GM18498 (cell line): ENCODE measurements around the gene TNRC18.
"Not testable (repeated sequence)": the region's sequence is repeated elsewhere in the genome, so short reads cannot be mapped to it uniquely, and the experiment has no call there.

Source experiments
- ATAC-seq: cut with Tn5 transposase; IDR thresholded peaks from one replicate; pipeline ENCODE4 v1.9.1; 2021; ENCODE audit warnings: mild to moderate bottlenecking, moderate library complexity; ENCODE audit not compliant: unreplicated experiment

The TNRC18 gene

DNA sequence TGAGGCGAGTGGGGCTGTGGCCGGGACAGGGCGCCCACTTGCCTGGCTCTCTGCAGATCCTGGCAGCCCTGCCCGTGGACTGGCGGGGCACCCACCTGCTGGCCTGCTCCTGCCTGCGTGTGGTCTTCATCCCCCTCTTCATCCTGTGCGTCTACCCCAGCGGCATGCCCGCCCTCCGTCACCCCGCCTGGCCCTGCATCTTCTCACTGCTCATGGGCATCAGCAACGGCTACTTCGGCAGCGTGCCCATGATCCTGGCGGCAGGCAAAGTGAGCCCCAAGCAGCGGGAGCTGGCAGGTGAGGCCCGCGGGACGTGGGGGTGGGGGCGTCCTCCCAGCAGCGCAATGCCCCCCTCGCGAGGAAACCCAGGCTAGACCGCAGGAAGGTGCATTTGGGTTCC, 123.3 kb downstream of the TNRC18 start:
- no peak for ATAC-seq

DNA sequence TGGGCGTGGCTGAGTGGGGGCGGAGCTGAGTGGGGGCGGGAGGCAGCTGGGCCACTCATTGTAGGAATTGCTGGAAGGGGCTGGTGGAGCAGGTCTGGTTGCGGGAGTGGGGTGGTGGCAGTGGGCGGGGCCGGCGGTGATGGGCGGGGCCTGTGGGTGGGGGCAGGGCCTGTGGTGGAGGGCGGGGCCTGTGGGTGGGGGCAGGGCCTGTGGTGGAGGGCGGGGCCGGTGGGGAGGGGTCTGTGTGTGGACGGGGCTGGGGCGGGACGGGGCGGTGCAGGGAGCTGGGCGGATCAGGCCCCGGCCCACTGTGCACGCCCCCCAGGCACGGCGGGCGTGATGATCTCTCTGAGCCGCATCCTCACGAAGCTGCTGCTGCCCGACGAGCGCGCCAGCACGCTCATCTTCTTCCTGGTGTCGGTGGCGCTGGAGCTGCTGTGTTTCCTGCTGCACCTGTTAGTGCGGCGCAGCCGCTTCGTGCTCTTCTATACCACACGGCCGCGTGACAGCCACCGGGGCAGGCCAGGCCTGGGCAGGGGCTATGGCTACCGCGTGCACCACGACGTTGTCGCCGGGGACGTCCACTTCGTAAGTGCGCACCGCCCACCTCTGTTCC, 126.9 kb downstream of the TNRC18 start:
- no peak for ATAC-seq

DNA sequence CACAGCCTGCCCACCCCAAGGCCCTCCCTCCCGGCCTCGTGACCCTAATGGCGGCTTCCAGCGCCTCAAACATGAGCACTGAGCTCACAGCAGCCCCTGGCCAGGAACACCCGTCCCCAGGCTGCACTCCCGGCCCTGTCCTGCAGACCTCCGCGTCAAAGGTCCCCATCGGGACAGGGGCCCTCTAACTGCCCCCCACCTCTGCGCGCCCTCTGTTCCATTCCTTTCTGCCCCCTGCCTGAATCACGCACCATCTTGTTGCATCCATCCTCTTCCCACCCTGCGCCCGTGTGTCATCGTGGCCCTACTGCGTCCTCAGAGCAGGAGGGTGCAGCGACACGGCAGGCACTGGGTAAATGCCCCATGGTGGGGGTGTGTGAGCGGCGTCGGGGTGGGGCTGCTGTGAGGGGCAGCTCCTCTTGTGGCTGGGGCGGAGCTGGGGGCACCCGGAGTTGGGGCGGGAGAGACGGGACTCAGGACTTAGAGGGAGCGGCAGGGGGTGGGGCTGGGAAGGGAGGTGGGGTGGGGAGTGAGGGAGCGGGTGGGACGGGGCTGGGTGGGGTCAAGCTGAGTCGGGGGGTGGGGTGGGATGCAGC, 127.5 kb downstream of the TNRC18 start:
- no peak for ATAC-seq

DNA sequence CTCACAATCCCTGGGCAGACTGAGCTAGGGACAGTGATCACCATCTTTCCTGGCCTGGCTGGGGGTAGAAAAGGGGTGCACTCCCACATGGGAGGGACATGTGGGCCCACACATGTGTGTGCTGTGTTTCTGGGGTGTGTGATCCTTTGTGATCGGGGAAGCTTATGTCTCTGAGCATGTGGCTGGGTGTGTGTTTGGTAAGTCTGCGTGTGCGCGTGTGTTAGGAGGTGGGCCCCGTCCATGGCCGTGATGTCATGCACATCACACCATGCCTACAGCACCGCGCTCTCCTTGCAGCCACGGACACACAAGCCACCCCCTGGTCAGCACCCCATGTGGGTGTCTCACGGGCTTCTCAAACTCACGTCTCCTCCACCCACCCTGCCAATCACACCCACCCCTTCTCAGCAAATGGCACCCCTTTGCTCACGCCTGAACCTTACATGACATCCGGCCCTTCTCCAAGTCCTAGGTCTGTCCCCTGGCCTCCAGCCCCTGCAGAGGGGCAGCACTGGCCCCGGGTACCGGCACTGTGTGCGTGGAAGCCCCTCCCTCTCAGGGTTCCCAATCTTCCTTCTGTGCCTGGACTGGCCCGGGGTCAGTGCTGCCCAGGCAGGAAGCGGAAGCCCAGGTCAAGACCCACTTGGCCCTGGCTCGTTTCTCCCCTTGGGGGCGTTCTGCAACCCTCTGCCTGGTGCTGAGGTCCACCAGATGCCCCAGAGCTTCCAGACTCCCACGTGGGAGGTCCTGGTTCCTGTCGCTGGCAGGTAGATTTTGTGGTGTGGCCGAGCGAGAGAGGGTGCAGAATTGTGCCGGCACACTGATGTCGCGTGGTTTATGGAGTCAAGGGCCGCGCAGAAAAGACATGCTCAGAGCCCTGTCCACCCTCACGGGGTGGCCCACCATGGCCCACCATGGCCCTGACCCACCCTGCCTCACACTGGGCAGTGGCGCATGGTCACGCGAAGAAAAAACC, 128.3 kb downstream of the TNRC18 start:
- no peak for ATAC-seq

DNA sequence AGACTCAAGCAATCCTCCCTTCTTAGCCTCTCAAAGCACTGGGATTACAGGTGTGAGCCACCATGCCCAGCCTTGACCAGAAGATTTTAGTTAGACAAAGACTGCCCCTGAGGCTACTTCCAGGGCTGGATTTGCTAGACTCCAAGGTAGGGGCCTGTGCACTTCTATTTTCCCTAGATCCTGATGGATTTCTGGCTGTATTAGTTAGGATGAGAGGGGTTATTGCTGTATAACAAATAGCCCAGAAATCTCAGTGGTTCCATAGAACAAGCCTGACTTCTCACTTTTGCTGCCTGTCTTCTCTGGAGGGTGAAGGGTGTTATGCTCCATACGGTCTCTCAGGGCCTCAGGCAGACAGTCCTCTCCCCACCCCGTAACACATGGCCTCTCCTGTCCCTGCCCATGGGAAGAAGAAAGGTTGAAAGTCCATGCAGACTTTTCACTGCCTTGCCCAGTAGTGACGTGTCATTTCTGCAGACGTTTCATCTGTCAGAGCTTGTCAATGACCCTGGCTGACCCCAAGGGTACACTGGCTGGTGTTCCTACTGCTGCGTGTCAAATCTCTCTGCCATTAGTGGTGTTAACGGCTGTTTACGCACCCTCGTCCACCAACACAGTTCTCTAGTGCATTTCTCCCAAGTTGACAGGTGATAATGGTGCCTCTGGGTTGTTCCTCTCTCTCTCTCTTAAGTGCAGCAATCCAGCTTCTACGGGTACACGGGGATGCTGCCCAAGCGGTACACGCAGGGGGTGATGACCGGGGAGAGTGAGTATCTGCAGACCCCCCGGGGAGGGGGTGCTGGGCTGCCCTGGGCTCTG, 129.3 kb downstream of the TNRC18 start:
- ATAC-seq = no peak

DNA sequence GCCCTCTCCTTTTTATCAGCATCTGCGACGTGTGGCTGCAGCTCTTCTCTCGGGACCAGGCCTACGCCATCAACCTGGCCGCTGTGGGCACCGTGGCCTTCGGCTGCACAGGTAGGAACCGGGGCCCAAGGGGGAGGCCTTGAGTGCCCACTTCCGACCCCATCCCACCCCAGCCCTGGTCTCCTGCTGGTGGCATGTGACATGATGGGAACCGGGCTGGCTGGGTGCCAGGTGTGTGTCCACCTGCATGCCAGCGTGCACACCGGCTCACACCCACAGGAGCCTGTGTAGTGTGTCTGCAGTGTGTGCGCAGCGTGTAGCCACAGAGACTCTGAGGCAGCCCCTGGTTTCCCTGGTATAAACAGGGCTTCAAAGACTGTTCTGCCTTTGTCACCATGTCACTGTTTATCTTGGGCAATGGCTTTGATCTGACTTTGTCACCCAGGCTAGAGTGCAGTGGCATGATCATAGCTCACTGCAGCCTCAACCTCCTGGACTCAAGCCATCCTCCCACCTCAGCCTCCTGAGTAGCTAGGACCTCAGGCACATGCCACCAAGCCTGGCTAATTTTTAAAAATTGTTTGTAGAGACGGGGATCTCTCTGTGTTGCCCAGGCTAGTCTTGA, 131.8 kb downstream of the TNRC18 start:
- not testable (repeated sequence) for ATAC-seq

DNA sequence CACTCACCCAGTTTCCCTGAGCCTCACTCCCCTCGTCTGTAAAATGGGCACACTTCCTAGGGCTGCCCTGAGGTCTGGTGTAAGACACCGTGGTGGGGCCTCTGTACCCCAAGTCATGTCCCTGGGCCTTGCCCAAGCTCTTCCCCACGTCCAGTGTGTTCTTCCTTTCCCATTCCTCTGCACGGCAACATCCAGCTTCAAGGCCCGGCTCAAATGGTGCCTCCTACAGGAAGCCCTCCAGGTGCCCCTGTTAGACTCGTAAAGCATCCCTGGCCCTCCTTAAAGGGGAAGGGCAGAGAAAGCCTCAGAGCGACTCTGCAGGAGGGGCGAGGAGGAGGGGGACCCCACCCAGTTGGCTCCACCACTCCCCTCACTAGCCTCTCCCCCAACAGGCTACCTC, 132.3 kb downstream of the TNRC18 start:
- no peak for ATAC-seq

DNA sequence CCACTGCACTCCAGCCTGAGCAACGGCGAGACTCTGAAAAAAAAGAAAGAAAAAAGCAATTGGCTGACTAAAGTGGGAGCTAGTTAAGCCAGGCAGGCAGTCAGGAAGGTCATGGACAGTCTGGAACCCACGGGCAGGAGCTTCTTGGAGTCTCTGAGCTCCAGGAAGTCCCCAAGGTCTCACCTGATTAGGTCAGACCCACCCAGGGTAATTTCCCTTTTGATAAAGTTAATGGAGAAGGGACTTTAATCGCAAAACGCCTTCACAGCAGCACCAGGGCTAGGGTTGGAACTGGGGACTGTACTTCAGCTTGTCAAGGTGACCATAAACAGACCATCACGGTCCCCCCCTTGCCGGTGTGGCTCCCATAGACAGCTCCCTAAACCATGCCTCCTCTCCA, 134.3 kb downstream of the TNRC18 start:
- ATAC-seq = no peak

DNA sequence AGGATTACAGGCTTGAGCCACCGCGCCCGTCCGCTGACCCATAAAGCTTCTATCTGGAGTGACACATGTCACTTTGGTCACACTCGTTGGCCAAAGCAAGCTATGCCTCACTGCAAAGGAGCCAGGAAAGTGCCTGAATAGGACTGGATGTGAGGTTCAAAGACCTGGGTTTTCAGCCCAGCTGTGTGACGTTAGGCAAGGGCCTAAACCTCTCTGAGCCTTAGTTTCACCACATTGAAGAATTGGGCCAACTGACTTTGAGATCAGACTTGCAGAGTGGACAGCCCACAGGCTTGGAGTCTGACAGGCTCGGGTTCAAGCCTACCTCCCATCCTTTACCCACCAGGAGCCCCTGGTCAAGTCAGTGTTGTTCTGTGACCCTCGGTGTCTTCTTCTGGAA, 135.1 kb downstream of the TNRC18 start:
- ATAC-seq = not testable (repeated sequence)

DNA sequence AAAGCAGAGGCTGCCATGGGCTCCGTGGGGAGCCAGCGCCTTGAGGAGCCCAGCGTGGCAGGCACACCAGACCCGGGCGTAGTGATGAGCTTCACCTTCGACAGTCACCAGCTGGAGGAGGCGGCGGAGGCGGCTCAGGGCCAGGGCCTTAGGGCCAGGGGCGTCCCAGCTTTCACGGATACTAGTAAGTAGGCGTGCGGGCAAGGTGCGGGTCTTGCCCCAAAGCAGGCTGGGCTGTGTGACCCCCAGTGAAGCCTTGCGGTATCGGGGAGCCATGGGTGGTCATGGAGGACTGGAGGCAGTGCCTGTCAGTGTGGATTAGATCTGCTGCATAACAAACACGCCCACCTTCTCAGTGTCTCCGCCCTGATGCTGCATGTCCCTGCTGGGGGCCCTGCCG, 135.8 kb downstream of the TNRC18 start:
- no peak for ATAC-seq

DNA sequence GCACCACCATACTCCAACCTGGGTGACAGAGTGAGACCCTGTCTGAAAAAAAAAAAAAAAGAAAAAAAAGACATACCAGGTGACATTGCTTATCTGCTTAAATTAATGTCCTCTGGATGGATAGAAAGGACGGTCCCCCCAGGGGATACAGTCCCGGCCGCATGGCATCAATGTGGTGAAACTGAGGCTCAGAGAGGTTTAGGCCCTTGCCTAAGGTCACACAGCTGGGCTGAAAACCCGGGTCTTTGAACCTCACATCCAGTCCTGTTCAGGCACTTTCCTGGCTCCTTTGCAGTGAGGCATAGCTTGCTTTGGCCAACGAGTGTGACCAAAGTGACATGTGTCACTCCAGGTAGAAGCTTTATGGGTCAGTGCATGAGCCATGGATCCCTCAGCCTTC, 136.3 kb downstream of the TNRC18 start:
- not testable (repeated sequence) for ATAC-seq

DNA sequence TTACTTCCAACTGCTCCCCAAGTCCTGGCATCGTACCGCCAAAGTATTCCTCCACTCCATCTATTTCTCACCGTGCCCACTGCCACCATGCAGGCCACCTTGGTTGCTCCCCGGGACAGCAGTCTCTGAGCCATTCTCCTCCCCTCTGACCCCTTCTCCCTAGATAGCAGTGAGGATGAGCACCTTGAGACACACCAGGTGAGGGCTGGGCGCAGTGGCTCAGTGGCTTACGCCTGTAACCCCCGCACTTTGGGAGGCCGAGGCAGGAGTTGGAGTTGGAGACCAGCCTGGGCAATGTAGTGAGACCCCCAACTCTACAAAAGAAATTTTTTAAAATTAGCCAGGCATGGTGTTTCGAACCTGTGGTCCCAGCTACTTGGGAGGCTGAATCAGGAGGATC, 136.7 kb downstream of the TNRC18 start:
- ATAC-seq = no peak

DNA sequence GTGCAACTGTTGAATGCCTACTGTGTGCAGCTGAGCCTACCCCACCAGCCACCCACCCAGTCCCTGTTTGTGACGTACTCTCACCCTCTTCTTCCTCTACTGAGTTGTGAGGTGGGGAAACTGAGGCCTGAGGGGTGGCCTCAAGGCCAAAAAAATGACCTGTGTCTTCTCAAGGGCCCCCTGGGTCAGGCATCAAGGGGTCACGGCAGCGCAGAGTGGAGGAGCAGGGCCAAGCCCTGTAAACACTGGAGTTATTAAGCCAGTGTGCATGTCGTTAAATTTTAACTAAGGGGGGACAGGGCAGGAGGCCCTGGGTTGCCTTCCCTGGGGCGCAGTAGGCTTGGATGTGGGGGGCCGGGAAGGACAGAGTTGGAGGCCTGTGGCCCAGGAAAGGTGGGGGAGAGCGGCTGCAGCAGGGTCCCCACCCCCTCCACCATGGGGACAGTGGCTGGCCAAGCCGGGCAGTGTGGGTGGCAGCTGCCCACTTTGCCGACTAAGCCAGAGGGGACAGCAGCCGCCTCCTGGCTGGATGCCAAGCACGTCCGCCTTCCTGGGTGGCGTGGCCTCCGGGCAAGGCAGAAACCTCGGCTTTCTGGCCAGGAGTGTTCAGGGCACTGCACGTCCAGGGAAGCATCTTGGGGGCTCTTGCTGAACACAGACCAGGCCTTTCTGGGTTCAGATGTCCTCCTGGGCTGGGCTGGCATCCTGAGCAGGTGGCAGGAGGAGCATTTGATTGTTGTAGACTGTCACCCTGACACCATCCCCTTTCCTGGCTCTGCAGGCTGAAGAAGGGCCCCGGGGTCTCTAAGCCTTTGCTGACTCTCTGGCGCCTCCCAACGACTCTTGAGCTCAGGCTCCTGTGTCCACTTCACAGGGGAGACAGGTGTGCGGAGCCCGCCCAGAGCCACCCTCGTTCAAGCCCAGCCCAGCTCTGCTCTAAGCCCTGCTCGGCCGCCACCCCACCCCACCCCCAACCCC, 139.0 kb downstream of the TNRC18 start:
- no peak for ATAC-seq

DNA sequence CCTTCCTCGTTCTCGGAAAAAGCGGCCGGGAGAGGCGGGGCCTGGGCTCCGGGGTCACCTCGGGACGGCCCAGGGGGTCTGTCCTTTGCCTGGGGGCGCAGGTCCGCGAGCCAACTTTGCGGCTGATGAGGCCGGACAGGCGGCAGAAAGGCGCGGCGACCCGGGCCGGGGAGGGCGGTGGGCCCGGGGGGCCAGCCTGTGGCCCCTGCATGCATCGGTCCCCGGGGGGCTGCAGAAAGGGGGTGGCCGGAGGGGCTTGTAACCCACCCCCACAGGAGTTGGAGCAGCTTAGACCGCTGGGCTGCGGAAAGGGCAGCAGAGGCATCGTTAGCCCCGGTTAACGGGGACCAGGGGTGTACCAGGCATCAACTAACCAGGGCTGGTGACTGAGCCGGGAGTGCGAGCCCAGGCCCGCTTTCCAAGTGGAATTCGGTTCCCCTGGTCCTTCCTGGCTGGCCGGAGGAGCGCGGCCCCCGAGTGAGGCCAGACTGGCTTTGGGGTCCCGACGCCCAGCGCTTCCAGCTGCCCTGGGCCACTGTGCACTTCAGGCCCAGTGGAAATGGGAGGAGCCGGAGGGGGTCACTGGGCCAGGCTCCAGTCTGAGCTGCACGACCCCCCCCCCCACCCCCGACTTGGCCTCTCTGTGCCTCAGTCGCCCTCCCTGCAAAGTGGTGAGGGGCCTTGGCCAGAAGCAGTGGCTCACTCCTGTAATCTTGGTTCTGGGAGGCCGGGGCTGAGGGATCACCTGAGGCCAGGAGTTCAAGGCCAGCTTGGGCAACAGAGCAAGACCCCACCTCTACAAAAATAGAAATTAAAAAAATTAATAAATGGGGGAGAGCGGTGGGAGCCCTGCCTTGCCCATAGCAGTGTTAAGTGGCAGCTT, 140.0 kb downstream of the TNRC18 start:
- ATAC-seq = no peak

DNA sequence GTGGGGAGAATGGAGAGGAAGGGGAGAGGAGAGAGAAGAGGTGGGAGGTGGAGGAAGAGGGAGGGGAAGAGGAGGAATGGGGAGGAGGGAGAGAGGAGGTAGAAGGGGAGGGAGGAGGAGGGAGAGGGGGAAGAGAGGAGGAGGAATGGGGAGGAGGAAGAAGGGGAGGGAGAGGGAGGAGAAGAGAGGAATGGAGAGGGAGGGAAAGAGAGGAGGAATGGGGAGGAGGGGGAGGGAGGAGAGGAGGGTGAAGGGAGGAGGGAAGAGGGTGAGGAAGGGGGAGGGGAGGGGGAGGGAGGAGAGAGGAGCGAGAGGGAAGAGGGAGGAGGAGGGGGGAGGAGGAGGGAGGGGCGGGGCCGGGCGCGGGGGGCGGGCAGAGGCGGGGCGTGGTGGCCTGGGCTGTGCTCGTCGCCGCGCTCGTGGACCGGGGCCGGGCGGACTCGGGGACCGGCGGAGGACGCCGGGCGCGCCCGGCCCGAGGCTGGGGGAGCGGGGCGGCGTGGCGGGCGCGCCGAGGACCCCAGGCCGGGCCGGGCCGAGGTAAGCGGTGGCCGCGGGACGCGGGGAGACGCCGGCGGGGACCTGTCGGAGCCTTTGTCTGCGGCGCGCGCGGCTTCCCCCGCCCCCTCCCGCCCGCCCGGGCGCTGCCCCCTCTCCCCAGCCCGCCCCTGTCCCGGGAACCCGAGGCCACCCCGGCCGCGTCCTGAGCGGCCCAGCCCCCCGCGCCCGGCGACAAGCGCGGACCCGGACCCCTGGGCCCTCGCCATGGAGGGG, 140.9 kb downstream of the TNRC18 start, which contains the start of gene SLC29A4:
SLC29A4 (plus strand) TSS at position 401 of the 774 bp plus-strand sequence. CDS start 4,874 bp downstream, outside the sequence.
- ATAC-seq = no peak

DNA sequence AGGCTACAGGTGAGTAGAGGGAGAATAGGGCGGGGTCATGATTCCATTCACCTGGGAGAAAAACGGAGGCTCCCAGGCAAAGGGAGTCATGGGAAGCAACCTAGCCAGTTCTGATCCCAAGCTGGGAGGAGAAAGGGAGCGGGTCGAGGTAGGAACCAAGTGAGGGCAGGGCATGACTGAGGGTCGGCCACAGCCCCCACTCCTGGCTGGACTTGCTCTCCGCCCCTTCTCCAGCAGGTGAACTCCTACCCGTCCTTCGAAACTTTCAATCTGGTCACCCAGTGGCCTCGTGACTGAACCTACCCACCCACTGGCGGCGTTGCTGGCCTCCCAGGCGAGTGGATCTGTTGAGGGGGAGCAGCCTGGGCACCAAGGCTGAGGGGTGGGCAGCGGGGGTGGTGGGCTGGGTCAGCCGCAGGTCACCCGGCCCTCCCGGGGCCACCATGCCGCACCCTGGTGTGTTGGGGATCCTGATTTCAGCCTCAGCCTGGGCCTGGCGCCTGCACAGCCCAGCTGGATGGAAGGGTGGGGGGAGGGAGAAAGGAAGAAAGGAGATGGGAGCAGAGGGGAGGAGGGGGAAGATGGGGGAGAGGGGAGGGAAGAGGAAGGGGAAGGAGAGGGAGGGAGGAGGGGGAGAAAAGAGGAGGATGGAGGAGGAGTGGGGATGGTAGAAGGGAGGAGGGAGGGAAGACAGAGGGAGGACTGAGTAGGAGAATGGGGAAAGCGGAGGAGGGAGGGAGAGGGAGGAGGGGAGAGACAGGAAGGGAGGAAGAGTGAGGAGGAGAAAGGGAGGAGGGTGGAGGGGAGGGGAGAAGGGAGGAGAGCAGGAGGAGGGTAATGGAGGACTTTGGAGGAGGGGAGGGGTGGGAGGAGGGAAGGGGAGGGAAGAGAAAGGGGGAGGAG, 141.8 kb downstream of the TNRC18 start:
- ATAC-seq = not testable (repeated sequence)
